SJCRH30 (cell line): ENCODE results near the gene SPTLC3. TPM values are rescaled to one million over a fixed set of nuclear protein-coding genes. Genes with fewer than 3 reads are reported as not detected.

Experiments used
- DNase-seq, 2 experiments: peaks; one replicate each; pipeline ENCODE4 v3.0.0-alpha.2; 2015 to 2020
- H3K27ac ChIP-seq: fragments of 250-450 bp; sonication (Bioruptor Pico); 2 replicates; pipeline ENCODE4 v1.5.1; 2020; ENCODE audit warnings: mild to moderate bottlenecking, moderate library complexity
- H3K27me3 ChIP-seq: fragments of 250-450 bp; sonication (Bioruptor Pico); 2 replicates; pipeline ENCODE4 v1.5.1; 2020; ENCODE audit warnings: mild to moderate bottlenecking, moderate library complexity
- H3K36me3 ChIP-seq: fragments of 250-450 bp; sonication (Bioruptor Pico); 2 replicates; pipeline ENCODE4 v1.5.1; 2020; ENCODE audit warnings: mild to moderate bottlenecking, moderate library complexity
- H3K4me1 ChIP-seq: fragments of 250-450 bp; sonication (Bioruptor Pico); 2 replicates; pipeline ENCODE4 v1.5.1; 2020; ENCODE audit warnings: mild to moderate bottlenecking, moderate library complexity
- H3K4me3 ChIP-seq: fragments of 250-450 bp; sonication (Bioruptor Pico); 2 replicates; pipeline ENCODE4 v1.5.1; 2020; ENCODE audit warnings: mild to moderate bottlenecking, moderate library complexity
- H3K9me3 ChIP-seq: fragments of 250-450 bp; sonication (Bioruptor Pico); replicated peaks from 2 replicates; pipeline ENCODE4 v1.5.1; 2020; ENCODE audit warnings: mild to moderate bottlenecking, moderate library complexity
- total RNA-seq: library from RNA; depleted of rRNA; stranded (reverse); fragments of >200 nt; shearing (Covaris generic); gene quantifications from 2 replicates; pipeline ENCODE4 v1.2.3, GENCODE V29; 2014

The SPTLC3 gene
- total RNA-seq, 1 experiment from 2014 or later, result not detected

- Histone ChIP-seq H3K9me3 (no peaks in the 10 kb centered on the region), H3K27ac (no peak overlapping the region), H3K27me3 (no peaks in the 10 kb centered on the region), H3K36me3 (no peaks in the 10 kb centered on the region), H3K4me1 (no peaks in the 10 kb centered on the region), H3K4me3 (no peak overlapping the region)
- DNase-seq, result no peak
Measured at GRCh38 chr20:13081877-13082276, 73.1 kb downstream of the SPTLC3 start.

GRCh38 chr20:13082378-13082777, 73.6 kb downstream of the SPTLC3 start:
- H3K36me3 ChIP-seq, result no peaks in the 10 kb centered on the region
- H3K9me3 ChIP-seq, result no peaks in the 10 kb centered on the region
- no peak overlapping the region for H3K27ac ChIP-seq
- no peaks in the 10 kb centered on the region for H3K4me1 ChIP-seq
- H3K4me3 ChIP-seq, result no peak overlapping the region
- H3K27me3 ChIP-seq, result no peaks in the 10 kb centered on the region
- no peak for DNase-seq

GRCh38 chr20:13085275-13085674, 76.5 kb downstream of the SPTLC3 start:
- DNase-seq, result no peak
- H3K27ac ChIP-seq, result no peak overlapping the region
- H3K4me3 ChIP-seq, result no peak overlapping the region
- H3K27me3 ChIP-seq, result no peaks in the 10 kb centered on the region
- H3K9me3 ChIP-seq, result no peaks in the 10 kb centered on the region
- no peaks in the 10 kb centered on the region for H3K4me1 ChIP-seq
- no peaks in the 10 kb centered on the region for H3K36me3 ChIP-seq

- Histone ChIP-seq H3K4me1 (no peaks in the 10 kb centered on the region), H3K4me3 (no peak overlapping the region)
- DNase-seq, result no peak
Measured at GRCh38 chr20:13089950-13090469, 81.2 kb downstream of the SPTLC3 start.

GRCh38 chr20:13092111-13092510, 83.3 kb downstream of the SPTLC3 start:
- H3K9me3 ChIP-seq, result no peaks in the 10 kb centered on the region
- peaks cover 10% of the 10 kb centered on the region for H3K27me3 ChIP-seq
- no peaks in the 10 kb centered on the region for H3K4me1 ChIP-seq
- no peak for DNase-seq
- H3K27ac ChIP-seq, result no peak overlapping the region
- H3K36me3 ChIP-seq, result no peaks in the 10 kb centered on the region
- no peak overlapping the region for H3K4me3 ChIP-seq

More at GRCh38 chr20:13089950-13090469, 81.2 kb downstream of the SPTLC3 start:
- Histone ChIP-seq H3K27ac (no peak overlapping the region), H3K27me3 (peaks cover 8% of the 10 kb centered on the region), H3K36me3 (no peaks in the 10 kb centered on the region), H3K9me3 (no peaks in the 10 kb centered on the region)

GRCh38 chr20:13094976-13095375, 86.2 kb downstream of the SPTLC3 start:
- no peak for DNase-seq
- Histone ChIP-seq H3K9me3 (no peaks in the 10 kb centered on the region), H3K27ac (no peak overlapping the region), H3K36me3 (no peaks in the 10 kb centered on the region), H3K27me3 (peaks cover 10% of the 10 kb centered on the region), H3K4me3 (no peak overlapping the region), H3K4me1 (no peaks in the 10 kb centered on the region)

GRCh38 chr20:13098720-13099355, 90.1 kb downstream of the SPTLC3 start:
- no peak for DNase-seq
- Histone ChIP-seq H3K4me1 (no peaks in the 10 kb centered on the region), H3K27me3 (peaks cover 5% of the 10 kb centered on the region), H3K27ac (no peak overlapping the region), H3K36me3 (no peaks in the 10 kb centered on the region), H3K9me3 (no peaks in the 10 kb centered on the region), H3K4me3 (no peak overlapping the region)

GRCh38 chr20:13099676-13100075, 90.9 kb downstream of the SPTLC3 start:
- H3K4me1 ChIP-seq, result no peaks in the 10 kb centered on the region
- no peaks in the 10 kb centered on the region for H3K9me3 ChIP-seq
- no peak overlapping the region for H3K27ac ChIP-seq
- peaks cover 4% of the 10 kb centered on the region for H3K27me3 ChIP-seq
- H3K36me3 ChIP-seq, result no peaks in the 10 kb centered on the region
- H3K4me3 ChIP-seq, result no peak overlapping the region
- no peak for DNase-seq

- Histone ChIP-seq H3K36me3 (no peaks in the 10 kb centered on the region), H3K27me3 (peaks cover 3% of the 10 kb centered on the region; the same call in 1 of the 2 replicates), H3K27ac (no peak overlapping the region), H3K4me3 (no peak overlapping the region), H3K9me3 (no peaks in the 10 kb centered on the region), H3K4me1 (no peaks in the 10 kb centered on the region)
- DNase-seq, result no peak
Measured at GRCh38 chr20:13101276-13101675, 92.5 kb downstream of the SPTLC3 start.

GRCh38 chr20:13101706-13102105, 92.9 kb downstream of the SPTLC3 start:
- no peak overlapping the region for H3K4me3 ChIP-seq
- H3K9me3 ChIP-seq, result no peaks in the 10 kb centered on the region
- H3K4me1 ChIP-seq, result no peaks in the 10 kb centered on the region
- no peak for DNase-seq
- H3K27me3 ChIP-seq, result peaks cover 3% of the 10 kb centered on the region; the same call in 1 of the 2 replicates
- H3K27ac ChIP-seq, result no peak overlapping the region
- no peaks in the 10 kb centered on the region for H3K36me3 ChIP-seq

GRCh38 chr20:13102237-13102636, 93.5 kb downstream of the SPTLC3 start:
- Histone ChIP-seq H3K4me3 (no peak overlapping the region), H3K27ac (no peak overlapping the region), H3K36me3 (no peaks in the 10 kb centered on the region), H3K27me3 (peaks cover 3% of the 10 kb centered on the region; the same call in 1 of the 2 replicates), H3K4me1 (no peaks in the 10 kb centered on the region), H3K9me3 (no peaks in the 10 kb centered on the region)
- no peak for DNase-seq

- DNase-seq, result no peak
Measured at GRCh38 chr20:13102694-13103093, 93.9 kb downstream of the SPTLC3 start.

GRCh38 chr20:13105039-13105438, 96.3 kb downstream of the SPTLC3 start:
- H3K4me3 ChIP-seq, result no peak overlapping the region
- peaks cover 3% of the 10 kb centered on the region; the same call in 1 of the 2 replicates for H3K27me3 ChIP-seq
- H3K9me3 ChIP-seq, result no peaks in the 10 kb centered on the region
- no peak overlapping the region for H3K27ac ChIP-seq
- H3K36me3 ChIP-seq, result no peaks in the 10 kb centered on the region
- H3K4me1 ChIP-seq, result no peaks in the 10 kb centered on the region
- no peak for DNase-seq

More at GRCh38 chr20:13102694-13103093, 93.9 kb downstream of the SPTLC3 start:
- Histone ChIP-seq H3K4me1 (no peaks in the 10 kb centered on the region), H3K4me3 (no peak overlapping the region), H3K9me3 (no peaks in the 10 kb centered on the region), H3K36me3 (no peaks in the 10 kb centered on the region), H3K27ac (no peak overlapping the region), H3K27me3 (peaks cover 3% of the 10 kb centered on the region; the same call in 1 of the 2 replicates)

GRCh38 chr20:13105864-13106457, 97.2 kb downstream of the SPTLC3 start:
- Histone ChIP-seq H3K27ac (no peak overlapping the region), H3K4me3 (no peak overlapping the region), H3K36me3 (no peaks in the 10 kb centered on the region), H3K4me1 (no peaks in the 10 kb centered on the region), H3K27me3 (peaks cover 3% of the 10 kb centered on the region; the same call in 1 of the 2 replicates), H3K9me3 (no peaks in the 10 kb centered on the region)
- peak in 1 of 2 experiments; percentile 48 for DNase-seq

- H3K4me1 ChIP-seq, result no peaks in the 10 kb centered on the region
- H3K4me3 ChIP-seq, result no peak overlapping the region
- H3K36me3 ChIP-seq, result no peaks in the 10 kb centered on the region
- no peaks in the 10 kb centered on the region for H3K9me3 ChIP-seq
- no peak overlapping the region for H3K27ac ChIP-seq
- H3K27me3 ChIP-seq, result peaks cover 3% of the 10 kb centered on the region; the same call in 1 of the 2 replicates
- DNase-seq, result no peak
Measured at GRCh38 chr20:13109658-13110057, 100.9 kb downstream of the SPTLC3 start.
